Panc1 (cell line): ENCODE data around the gene CCDC85C. TPM values are rescaled to one million over a fixed set of nuclear protein-coding genes. Genes with fewer than 3 reads are reported as not detected.

Experiments used
- ATAC-seq: fragments of 200-7000 bp; cut with Tn5 transposase; 2 replicates; pipeline ENCODE4 v1.9.1; 2020; ENCODE audit warnings: mild to moderate bottlenecking, moderate library complexity
- BruUV-seq: library from RNA; stranded (reverse); fragments of 400-500 nt; replicated peaks from 2 replicates; lab custom pipeline; 2021; lab: Mats Ljungman, UMichigan
- CTCF ChIA-PET: fragments of 300-600 bp; sonication (Branson Sonifier 250); formaldehyde crosslinking; loops from one replicate; lab custom pipeline; 2022; ENCODE audit warnings: antibody characterized with exemption; lab: Charles Lee
- POLR2A ChIA-PET: fragments of 300-600 bp; sonication (Branson Sonifier 250); formaldehyde crosslinking; loops from one replicate; lab custom pipeline; 2022; ENCODE audit warnings: antibody characterized with exemption; lab: Charles Lee
- DNase-seq: peaks from one replicate; pipeline ENCODE4 v3.0.0-alpha.2; 2010; ENCODE audit warnings: low read depth, low spot score
- H3K27ac ChIP-seq: 2 replicates; pipeline ENCODE4 v1.5.1; 2011; ENCODE audit warnings: mild to moderate bottlenecking, low read length, inconsistent platforms
- H3K27me3 ChIP-seq: fragments of 200-500 bp; sonication (Bioruptor generic); 2 replicates; pipeline ENCODE4 v1.6.0; 2014; ENCODE audit warnings: low read length, inconsistent platforms; ENCODE audit not compliant: control insufficient read depth, insufficient read depth
- H3K36me3 ChIP-seq: fragments of 200-500 bp; sonication (Bioruptor generic); 2 replicates; pipeline ENCODE4 v1.5.1; 2014; ENCODE audit warnings: inconsistent platforms, mild to moderate bottlenecking, low read length, moderate library complexity; ENCODE audit not compliant: control insufficient read depth, insufficient read depth
- H3K4me1 ChIP-seq: 2 replicates; pipeline ENCODE4 v1.5.1; 2011; ENCODE audit warnings: inconsistent platforms, mild to moderate bottlenecking, low read length, moderate library complexity; ENCODE audit not compliant: control insufficient read depth, insufficient read depth
- H3K4me3 ChIP-seq, 2 experiments: 2 replicates each; pipeline ENCODE4 v1.5.1; 2011 to 2012; ENCODE audit warnings: low read depth in 2 of 2, low read length in 2 of 2, mild to moderate bottlenecking in 2 of 2, inconsistent platforms in 1 of 2, moderate library complexity in 1 of 2
- H3K9me3 ChIP-seq: fragments of 200-500 bp; sonication (Bioruptor generic); 2 replicates; pipeline ENCODE4 v1.5.1; 2014; ENCODE audit warnings: low read depth, mild to moderate bottlenecking, inconsistent platforms, low read length, moderate library complexity; ENCODE audit not compliant: control insufficient read depth, insufficient read depth
- CTCF ChIP-seq: fragments of 450-650 bp; IDR thresholded peaks from 2 replicates; pipeline ENCODE4 v1.5.1; 2017; ENCODE audit warnings: mild to moderate bottlenecking
- POLR2AphosphoS5 ChIP-seq: IDR thresholded peaks from 2 replicates; pipeline ENCODE4 v1.6.1; 2012; ENCODE audit warnings: mild to moderate bottlenecking, low read depth, low read length, moderate library complexity
- REST ChIP-seq, 2 experiments: IDR thresholded peaks; 2 replicates each; pipeline ENCODE4 v1.6.1; 2011 to 2012; ENCODE audit warnings: low read depth in 2 of 2, control low read depth in 1 of 2, low read length in 1 of 2, mild to moderate bottlenecking in 1 of 2, moderate library complexity in 1 of 2; ENCODE audit not compliant: insufficient read depth in 1 of 2
- SIN3A ChIP-seq: IDR thresholded peaks from 2 replicates; pipeline ENCODE4 v1.6.1; 2012; ENCODE audit warnings: low read depth, mild to moderate bottlenecking, low read length, moderate library complexity, borderline replicate concordance; ENCODE audit not compliant: insufficient read depth
- TCF7L2 ChIP-seq: IDR thresholded peaks from 2 replicates; pipeline ENCODE4 v1.6.1; 2011; ENCODE audit warnings: mild to moderate bottlenecking, low read depth, low read length, inconsistent platforms
- in situ Hi-C: cut with HindIII; loops from 2 replicates; pipeline ENCODE4 v1.10.0; 2016; ENCODE audit warnings: low sequenced_read_pairs, low pct_unique_long_range_greater_than_20kb
- intact Hi-C: fragments of 100-400 bp; cut with micrococcal nuclease; formaldehyde crosslinking; loops from one replicate; pipeline ENCODE4 v1.10.0; 2022; ENCODE audit not compliant: unreplicated experiment
- total RNA-seq: library from RNA; stranded (reverse); gene quantifications from one replicate; pipeline ENCODE4 v1.2.1, GENCODE V29; 2021; ENCODE audit not compliant: unreplicated experiment

CCDC85C gene
- total RNA-seq, 1 experiment from 2014 or later: 96.6 TPM

- DNase-seq (no peak), ATAC-seq (no peak)
- Histone ChIP-seq H3K4me1 (peaks cover 94% of the 10 kb centered on the region), H3K27ac (peak overlapping the region; percentile 90), H3K27me3 (no peaks in the 10 kb centered on the region), H3K4me3 (no peak overlapping the region), H3K9me3 (no peaks in the 10 kb centered on the region), H3K36me3 (no peaks in the 10 kb centered on the region)
- TF ChIP-seq REST (IDR thresholded peaks at IDR 0.05; ENCODE audit: insufficient read depth in 1 of 2, low read depth in 2 of 2, low read length in 1 of 2) (no peak), TCF7L2 (no peak), CTCF (no peak), POLR2AphosphoS5 (no peak), SIN3A (no peak)
- intact Hi-C loops: no loop called here
- no TSS peak for BruUV-seq
- in situ Hi-C loops: no loop called here
- CTCF ChIA-PET: no interaction called here
- POLR2A ChIA-PET: no interaction called here
Observed at GRCh38 chr14:99570544-99571302, 33.3 kb downstream of the CCDC85C start.

- peaks cover 94% of the 10 kb centered on the region for H3K4me1 ChIP-seq
- H3K4me3 ChIP-seq: no peak overlapping the region
- H3K27me3 ChIP-seq: no peaks in the 10 kb centered on the region
- CTCF ChIA-PET: no interaction called here
- DNase-seq (no peak), ATAC-seq (no peak)
- POLR2A ChIA-PET: interaction anchor here (0.5 to 0.6 kb wide), 2 partner anchors 46 to 55 kb away, joined by 3 to 7 read pairs; no protein-coding TSS in a partner anchor
- in situ Hi-C loops (no loop called here), intact Hi-C loops (loop anchor here (5.0 kb wide), 1 partner anchor 32 kb away; the partner anchor contains the start of gene CCDC85C)
- H3K9me3 ChIP-seq: no peaks in the 10 kb centered on the region
- H3K36me3 ChIP-seq: no peaks in the 10 kb centered on the region
- BruUV-seq: no TSS peak
- TF ChIP-seq POLR2AphosphoS5 (no peak), REST (IDR thresholded peaks at IDR 0.05; ENCODE audit: insufficient read depth in 1 of 2, low read depth in 2 of 2, low read length in 1 of 2) (no peak), TCF7L2 (no peak), CTCF (no peak)
- peak overlapping the region; percentile 77 for H3K27ac ChIP-seq
Observed at GRCh38 chr14:99569725-99570543, 34.1 kb downstream of the CCDC85C start.
